ENCODE data around the gene C16orf86. TPM values are rescaled to one million over a fixed set of nuclear protein-coding genes. Genes with fewer than 3 reads are reported as not detected.

Gene C16orf86
- total RNA-seq, 1 donor from 2014 or later = 2.9 TPM

- DNase-seq (ENCODE audit: low spot score) = no peak
Observed at GRCh38 chr16:67665598-67665997, 1.0 kb upstream of the C16orf86 start.

- DNase-seq (ENCODE audit: low spot score) = no peak
Observed at GRCh38 chr16:67666032-67666551, 522 bp upstream of the C16orf86 start.

GRCh38 chr16:67667453-67667816 is 821 bp downstream of the C16orf86 start:
- DNase-seq (ENCODE audit: low spot score) = no peak

GRCh38 chr16:67667817-67668494 is 1.3 kb downstream of the C16orf86 start:
- DNase-seq (ENCODE audit: low spot score) = no peak

GRCh38 chr16:67668495-67669157 is 2.0 kb downstream of the C16orf86 start:
- DNase-seq (ENCODE audit: low spot score) = no peak

GRCh38 chr16:67669499-67670101 is 3.0 kb downstream of the C16orf86 start:
- no peak for DNase-seq (ENCODE audit: low spot score)

GRCh38 chr16:67672306-67672705 is 5.7 kb downstream of the C16orf86 start:
- DNase-seq (ENCODE audit: low spot score) = no peak

- no peak for DNase-seq (ENCODE audit: low spot score)
Observed at GRCh38 chr16:67672739-67673662, 6.4 kb downstream of the C16orf86 start.

- DNase-seq (ENCODE audit: low spot score) = no peak
Observed at GRCh38 chr16:67673712-67674580, 7.3 kb downstream of the C16orf86 start.

- no peak for DNase-seq (ENCODE audit: low spot score)
Observed at GRCh38 chr16:67674851-67675578, 8.4 kb downstream of the C16orf86 start.

- no peak for DNase-seq (ENCODE audit: low spot score)
Observed at GRCh38 chr16:67675579-67675935, 8.9 kb downstream of the C16orf86 start.

GRCh38 chr16:67675999-67676398 is 9.4 kb downstream of the C16orf86 start:
- DNase-seq (ENCODE audit: low spot score) = no peak

GRCh38 chr16:67676516-67676915 is 9.9 kb downstream of the C16orf86 start:
- no peak for DNase-seq (ENCODE audit: low spot score)

GRCh38 chr16:67676939-67677338 is 10.3 kb downstream of the C16orf86 start:
- DNase-seq (ENCODE audit: low spot score) = no peak

GRCh38 chr16:67677712-67678111 is 11.1 kb downstream of the C16orf86 start:
- no peak for DNase-seq (ENCODE audit: low spot score)

GRCh38 chr16:67678354-67679023 is 11.9 kb downstream of the C16orf86 start:
- DNase-seq (ENCODE audit: low spot score) = no peak

GRCh38 chr16:67679935-67680897 is 13.6 kb downstream of the C16orf86 start:
- DNase-seq (ENCODE audit: low spot score) = no peak

- no peak for DNase-seq (ENCODE audit: low spot score)
Observed at GRCh38 chr16:67683767-67684166, 17.2 kb downstream of the C16orf86 start.

Measured in mesenteric fat pad (tissue), 1 donor.